ENCODE measurements around the gene FCN1.
"Not testable (repeated sequence)": the region's sequence is repeated elsewhere in the genome, so short reads cannot be mapped to it uniquely, and the experiment has no call there.

Gene FCN1

DNA sequence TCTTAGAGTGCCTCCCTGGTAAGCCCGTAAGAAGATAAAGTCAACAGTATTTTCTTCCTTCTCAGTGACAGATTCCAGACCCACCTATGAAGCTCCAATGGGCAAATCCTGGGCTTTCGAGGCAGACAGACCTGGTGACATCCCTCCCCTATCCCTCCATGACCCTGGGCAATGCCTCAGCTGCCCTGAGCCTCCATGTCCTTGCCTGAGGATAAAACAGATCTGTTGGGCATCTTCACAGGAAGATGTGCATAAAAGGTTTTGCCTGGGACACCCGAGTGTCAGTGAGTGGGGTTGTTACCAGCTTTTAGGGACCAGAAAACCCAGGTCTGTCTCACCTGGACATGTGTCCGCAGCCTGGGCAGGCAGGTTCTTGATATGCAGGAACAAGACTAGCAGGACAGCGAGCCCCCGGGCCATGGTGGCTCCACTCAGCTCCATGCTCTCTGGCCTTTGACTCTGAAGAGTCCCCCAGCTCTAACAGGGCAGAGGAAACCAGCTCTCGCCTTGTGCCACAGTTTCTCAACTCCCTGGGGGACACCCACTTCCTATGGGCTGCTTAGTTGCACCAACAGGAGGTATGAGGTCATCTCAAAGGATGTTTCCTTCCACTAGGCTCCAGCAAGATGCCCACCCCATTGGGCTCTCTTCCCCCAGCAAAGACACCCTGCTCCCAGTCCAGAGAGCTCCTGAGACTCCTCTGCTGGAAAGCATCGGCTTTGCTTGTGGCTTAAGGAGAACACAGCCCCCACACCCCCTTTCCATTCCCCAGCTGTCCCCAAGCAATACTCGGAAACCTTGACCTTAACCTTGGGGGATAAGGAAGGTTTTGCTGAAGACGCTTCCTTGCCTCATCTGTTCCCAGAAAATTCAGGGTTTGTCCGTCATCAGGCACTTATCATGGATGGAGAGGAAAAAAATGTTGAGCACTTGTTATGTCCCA lies at the start of gene FCN1:
Gene FCN1, minus strand, starts transcription at position 482 of the 943 bp plus-strand sequence. Its CDS starts 41 bp downstream, at position 441.
- DNase-seq (ENCODE audit: low read depth in 4 of 4, low spot score in 1 of 4), result no peak

- no peak for DNase-seq (ENCODE audit: low read depth in 4 of 4, low spot score in 1 of 4)
Observed at GRCh38 chr9:134966697-134967546, 49.2 kb upstream of the FCN1 start.

DNA sequence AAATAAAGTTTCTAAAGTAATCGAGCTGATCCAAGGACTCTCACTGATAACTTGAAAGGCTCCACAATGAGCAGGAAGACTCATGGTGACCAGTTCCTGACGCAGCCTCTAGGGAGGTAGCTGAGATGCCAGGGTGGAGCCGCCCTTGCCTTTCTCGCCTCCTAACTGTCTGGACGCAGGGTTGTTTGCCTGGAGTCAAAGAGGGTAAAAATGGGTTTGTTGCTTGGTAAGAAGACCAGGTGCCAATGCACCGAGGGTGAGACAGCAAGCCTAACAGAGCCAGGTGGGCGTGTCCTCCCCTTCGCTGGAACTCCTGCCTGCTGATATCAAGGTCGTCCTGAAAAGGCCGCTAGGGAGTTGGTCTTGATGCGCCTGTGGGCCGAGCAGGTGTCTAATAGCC lies 48.6 kb upstream of the FCN1 start:
- no peak for DNase-seq (ENCODE audit: low read depth in 4 of 4, low spot score in 1 of 4)

DNA sequence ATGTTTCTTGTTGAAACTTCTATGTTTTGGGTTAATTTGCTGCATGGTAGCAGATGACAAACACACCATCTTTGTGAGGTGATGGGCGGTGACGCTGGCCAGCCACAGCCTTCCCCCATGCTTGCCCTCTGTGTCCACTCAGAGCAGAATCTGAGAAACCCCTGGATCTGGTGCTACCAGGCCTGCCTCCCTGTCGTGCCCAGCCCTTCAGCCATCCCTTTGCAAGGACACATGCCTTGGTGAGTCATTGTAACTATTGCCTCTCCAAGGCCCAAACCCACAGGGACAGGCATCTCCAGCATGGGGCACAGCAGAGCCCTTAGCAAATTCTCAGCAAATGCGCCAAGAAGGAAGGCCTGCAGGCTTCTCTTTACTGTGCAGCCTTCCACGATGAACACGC lies 48.1 kb upstream of the FCN1 start:
- DNase-seq (ENCODE audit: low read depth in 4 of 4, low spot score in 1 of 4), result no peak

DNA sequence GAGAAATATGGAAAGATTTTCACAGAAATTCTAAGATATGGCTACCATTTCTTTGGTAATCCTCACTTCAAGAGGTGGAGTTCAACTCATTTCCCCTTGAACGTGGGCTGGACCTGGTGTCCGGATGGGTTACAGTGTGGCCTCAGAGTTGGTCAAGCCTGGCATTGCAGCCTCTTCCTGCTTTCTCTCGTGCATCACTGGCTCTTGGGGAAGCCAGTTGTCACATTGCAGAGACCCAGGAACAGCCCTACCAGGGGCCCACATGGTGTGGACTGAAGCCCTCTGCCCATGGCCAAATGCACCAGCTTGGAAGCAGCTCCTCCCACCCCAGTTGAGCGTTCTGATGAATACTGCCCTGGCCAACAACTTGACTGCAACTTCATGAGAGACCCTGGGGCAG lies 47.7 kb upstream of the FCN1 start:
- DNase-seq (ENCODE audit: low read depth in 4 of 4, low spot score in 1 of 4), result no peak

GRCh38 chr9:134964271-134965055 lies 46.8 kb upstream of the FCN1 start:
- DNase-seq (ENCODE audit: low read depth in 4 of 4, low spot score in 1 of 4), result no peak

- DNase-seq (ENCODE audit: low read depth in 4 of 4, low spot score in 1 of 4), result no peak
Observed at GRCh38 chr9:134963546-134963945, 45.8 kb upstream of the FCN1 start.

- DNase-seq (ENCODE audit: low read depth in 4 of 4, low spot score in 1 of 4), result no peak
Observed at GRCh38 chr9:134962973-134963364, 45.3 kb upstream of the FCN1 start.

DNA sequence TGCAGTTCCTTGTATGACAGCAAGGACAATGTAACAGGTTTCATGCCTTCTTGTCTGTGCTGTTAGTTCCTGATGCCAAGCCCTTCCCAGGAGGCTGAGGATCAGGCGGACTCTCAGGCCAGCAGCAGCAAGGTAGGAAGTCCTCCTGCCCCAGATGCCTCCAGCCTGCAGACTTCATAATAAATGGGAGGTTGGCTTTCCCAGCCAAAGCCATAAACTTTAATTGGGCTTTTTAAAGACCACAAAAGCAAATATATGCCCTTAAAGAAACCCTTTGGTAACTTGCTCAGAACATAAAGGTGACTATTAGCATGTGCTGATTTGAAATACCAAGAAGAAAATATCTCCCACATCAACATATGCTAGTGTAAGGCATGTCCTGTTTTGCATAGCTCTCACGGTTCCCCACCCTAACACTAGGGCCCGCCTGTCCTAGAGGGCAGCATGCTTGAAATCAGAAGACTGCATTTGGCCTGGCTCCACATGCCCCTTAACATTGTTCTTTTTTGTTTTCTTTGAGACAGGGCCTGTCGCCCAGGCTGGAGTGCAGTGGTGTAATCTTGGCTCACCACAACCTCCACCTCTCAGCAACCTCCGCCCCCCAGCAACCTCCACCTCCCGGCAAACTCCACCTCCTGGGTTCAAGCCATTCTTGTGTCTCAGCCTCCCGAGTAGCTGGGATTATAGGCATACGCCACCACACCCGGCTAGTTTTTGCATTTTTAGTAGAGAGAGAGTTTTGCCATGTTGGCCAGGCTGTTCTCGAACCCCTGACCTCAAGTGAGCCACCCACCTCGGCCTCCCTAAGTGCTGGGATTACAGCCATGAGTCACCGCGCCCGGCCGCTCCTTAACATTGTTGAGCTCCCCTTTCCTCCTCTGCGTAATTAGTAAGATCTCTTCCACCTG lies 44.6 kb upstream of the FCN1 start:
- DNase-seq (ENCODE audit: low read depth in 4 of 4, low spot score in 1 of 4), result no peak

- DNase-seq (ENCODE audit: low read depth in 4 of 4, low spot score in 1 of 4), result no peak
Observed at GRCh38 chr9:134961331-134962064, 43.8 kb upstream of the FCN1 start.

GRCh38 chr9:134960701-134961181 lies 43.0 kb upstream of the FCN1 start:
- no peak for DNase-seq (ENCODE audit: low read depth in 4 of 4, low spot score in 1 of 4)

- DNase-seq (ENCODE audit: low read depth in 4 of 4, low spot score in 1 of 4), result no peak
Observed at GRCh38 chr9:134959971-134960310, 42.2 kb upstream of the FCN1 start.

- no peak for DNase-seq (ENCODE audit: low read depth in 4 of 4, low spot score in 1 of 4)
Observed at GRCh38 chr9:134959126-134959970, 41.6 kb upstream of the FCN1 start.

DNA sequence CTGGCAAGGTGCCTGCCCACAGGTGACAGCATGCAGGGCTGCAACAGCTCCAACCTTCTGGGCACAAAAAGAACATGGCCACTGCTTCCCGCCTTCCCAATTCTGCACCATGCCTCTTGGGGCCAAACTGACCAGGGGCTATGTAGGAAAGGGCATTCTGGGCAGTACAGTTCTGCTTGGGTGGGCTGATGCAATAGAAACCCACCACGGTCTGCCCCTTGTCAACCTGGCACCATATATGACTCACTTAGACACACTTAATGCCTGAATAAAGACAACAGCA lies 40.2 kb upstream of the FCN1 start:
- no peak for DNase-seq (ENCODE audit: low read depth in 4 of 4, low spot score in 1 of 4)

GRCh38 chr9:134957165-134957944 lies 39.6 kb upstream of the FCN1 start:
- DNase-seq (ENCODE audit: low read depth in 4 of 4, low spot score in 1 of 4), result no peak

GRCh38 chr9:134956387-134956786 lies 38.7 kb upstream of the FCN1 start:
- not testable (repeated sequence) for DNase-seq (ENCODE audit: low read depth in 4 of 4, low spot score in 1 of 4)

GRCh38 chr9:134955801-134956200 lies 38.1 kb upstream of the FCN1 start:
- DNase-seq (ENCODE audit: low read depth in 4 of 4, low spot score in 1 of 4), result no peak

DNA sequence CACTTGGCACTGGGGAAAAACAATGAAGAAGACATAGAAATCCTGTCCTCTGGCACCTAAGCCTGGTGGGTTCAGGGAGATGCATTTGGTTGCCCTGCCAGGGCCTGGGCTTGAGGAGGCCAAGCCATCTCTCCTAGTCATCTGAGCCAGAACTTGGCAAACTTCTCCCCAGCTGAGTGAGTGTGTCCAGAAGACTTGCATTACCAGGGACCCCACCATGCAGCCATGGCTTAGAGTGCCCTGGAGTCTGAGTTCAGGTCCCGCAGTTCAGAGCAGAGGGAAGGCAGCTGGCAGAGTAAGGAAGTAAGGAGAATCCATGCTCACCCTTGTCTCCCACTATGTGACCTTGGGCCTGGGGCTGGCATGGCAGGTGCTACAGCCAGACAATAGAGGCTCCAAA lies 37.4 kb upstream of the FCN1 start:
- DNase-seq (ENCODE audit: low read depth in 4 of 4, low spot score in 1 of 4), result no peak

All from stimulated activated CD4-positive, alpha-beta T cell treated with anti-CD3 and anti-CD28 coated beads, Interleukin-1b, Interleukin-23, amount 100 ng/mL, for 24 hours (primary cell).